Calu3 (cell line): ENCODE measurements around the gene ARHGAP40. TPM values are rescaled to one million over a fixed set of nuclear protein-coding genes. Genes with fewer than 3 reads are reported as not detected.

ENCODE experiments used
- BruUV-seq: library from RNA; stranded (reverse); fragments of 400-500 nt; replicated peaks from 2 replicates; lab custom pipeline; 2021; lab: Mats Ljungman, UMichigan
- CTCF ChIA-PET: fragments of 300-600 bp; sonication (Branson Sonifier 250); formaldehyde crosslinking; loops from one replicate; lab custom pipeline; 2022; ENCODE audit warnings: antibody characterized with exemption; lab: Charles Lee
- DNase-seq: peaks from one replicate; pipeline ENCODE4 v3.0.0; 2022
- H3K27ac Mint-ChIP-seq: one replicate; pipeline ENCODE4 v1.8.0; 2022; ENCODE audit warnings: mixed read lengths; ENCODE audit not compliant: unreplicated experiment
- H3K27me3 Mint-ChIP-seq: one replicate; pipeline ENCODE4 v1.8.0; 2022; ENCODE audit warnings: mixed read lengths; ENCODE audit not compliant: unreplicated experiment
- H3K36me3 Mint-ChIP-seq: one replicate; pipeline ENCODE4 v1.8.0; 2022; ENCODE audit warnings: mild to moderate bottlenecking, moderate library complexity, mixed read lengths; ENCODE audit not compliant: insufficient read depth, unreplicated experiment
- H3K4me1 Mint-ChIP-seq: one replicate; pipeline ENCODE4 v1.8.0; 2022; ENCODE audit warnings: mild to moderate bottlenecking, low read depth, mixed read lengths; ENCODE audit not compliant: unreplicated experiment
- H3K4me3 Mint-ChIP-seq: one replicate; pipeline ENCODE4 v1.8.0; 2022; ENCODE audit warnings: mild to moderate bottlenecking, low read depth, moderate library complexity, mixed read lengths; ENCODE audit not compliant: unreplicated experiment
- H3K9me3 Mint-ChIP-seq: one replicate; pipeline ENCODE4 v1.8.0; 2022; ENCODE audit warnings: low read depth, mixed read lengths; ENCODE audit not compliant: unreplicated experiment
- intact Hi-C: fragments of 100-400 bp; cut with micrococcal nuclease; formaldehyde crosslinking; loops from one replicate; pipeline ENCODE4 v1.10.0; 2022; ENCODE audit not compliant: unreplicated experiment
- total RNA-seq: library from RNA; stranded (reverse); gene quantifications from 2 replicates; pipeline ENCODE4 v1.2.3, GENCODE V29; 2022
- TF ChIP-seq, protein P1 (sequence below): fragments of 200-600 bp; IDR thresholded peaks from one replicate; pipeline ENCODE4 v1.8.0; 2022; ENCODE audit warnings: antibody characterized with exemption; ENCODE audit not compliant: unreplicated experiment

ARHGAP40 gene
- total RNA-seq, 1 experiment from 2014 or later = 8.3 TPM

DNA sequence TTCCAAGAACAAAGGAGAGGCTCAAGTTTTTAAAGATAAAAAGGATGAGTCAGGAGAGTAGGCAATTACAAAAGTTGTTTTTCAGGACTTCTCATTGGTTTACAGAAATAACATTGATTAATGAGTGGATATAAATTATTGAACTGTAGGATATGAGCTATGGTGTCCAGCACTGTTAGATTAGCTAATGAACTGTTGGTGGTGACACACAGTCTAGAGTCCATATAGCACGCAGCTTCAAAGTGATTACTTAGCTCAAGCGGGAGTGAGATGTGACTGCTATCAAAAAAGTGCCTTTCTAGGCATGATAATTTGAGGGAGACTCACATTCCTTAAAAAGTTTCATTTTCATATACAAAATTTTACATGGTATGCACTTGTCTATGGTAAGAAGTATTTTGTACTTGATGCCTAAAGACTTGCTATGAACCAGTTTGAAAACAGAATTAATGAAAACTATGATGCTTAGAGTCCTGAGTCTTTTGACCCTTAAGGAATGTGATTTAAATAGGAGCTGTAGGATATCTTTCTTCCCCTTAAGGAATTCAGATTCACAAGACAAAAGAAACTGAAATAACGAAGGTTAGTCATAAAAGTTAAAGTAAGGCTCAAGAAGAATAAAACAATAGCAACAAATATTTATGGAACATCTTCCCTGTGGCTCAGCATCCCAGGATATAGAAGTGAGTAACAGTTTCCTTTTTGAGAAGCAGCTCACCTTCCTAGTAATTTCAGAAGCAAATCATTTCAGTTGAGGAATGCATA lies 42.8 kb upstream of the ARHGAP40 start:
- Mint-ChIP-seq H3K9me3 (no peaks in the 10 kb centered on the region), H3K27me3 (no peaks in the 10 kb centered on the region), H3K27ac (no peak overlapping the region), H3K36me3 (peaks cover 14% of the 10 kb centered on the region), H3K4me1 (no peaks in the 10 kb centered on the region), H3K4me3 (no peak overlapping the region)
- TF ChIP-seq, protein P1, sequence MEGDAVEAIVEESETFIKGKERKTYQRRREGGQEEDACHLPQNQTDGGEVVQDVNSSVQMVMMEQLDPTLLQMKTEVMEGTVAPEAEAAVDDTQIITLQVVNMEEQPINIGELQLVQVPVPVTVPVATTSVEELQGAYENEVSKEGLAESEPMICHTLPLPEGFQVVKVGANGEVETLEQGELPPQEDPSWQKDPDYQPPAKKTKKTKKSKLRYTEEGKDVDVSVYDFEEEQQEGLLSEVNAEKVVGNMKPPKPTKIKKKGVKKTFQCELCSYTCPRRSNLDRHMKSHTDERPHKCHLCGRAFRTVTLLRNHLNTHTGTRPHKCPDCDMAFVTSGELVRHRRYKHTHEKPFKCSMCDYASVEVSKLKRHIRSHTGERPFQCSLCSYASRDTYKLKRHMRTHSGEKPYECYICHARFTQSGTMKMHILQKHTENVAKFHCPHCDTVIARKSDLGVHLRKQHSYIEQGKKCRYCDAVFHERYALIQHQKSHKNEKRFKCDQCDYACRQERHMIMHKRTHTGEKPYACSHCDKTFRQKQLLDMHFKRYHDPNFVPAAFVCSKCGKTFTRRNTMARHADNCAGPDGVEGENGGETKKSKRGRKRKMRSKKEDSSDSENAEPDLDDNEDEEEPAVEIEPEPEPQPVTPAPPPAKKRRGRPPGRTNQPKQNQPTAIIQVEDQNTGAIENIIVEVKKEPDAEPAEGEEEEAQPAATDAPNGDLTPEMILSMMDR = no peak
- intact Hi-C loops = no loop called here
- no TSS peak for BruUV-seq
- CTCF ChIA-PET = no interaction called here
- DNase-seq = no peak

DNA sequence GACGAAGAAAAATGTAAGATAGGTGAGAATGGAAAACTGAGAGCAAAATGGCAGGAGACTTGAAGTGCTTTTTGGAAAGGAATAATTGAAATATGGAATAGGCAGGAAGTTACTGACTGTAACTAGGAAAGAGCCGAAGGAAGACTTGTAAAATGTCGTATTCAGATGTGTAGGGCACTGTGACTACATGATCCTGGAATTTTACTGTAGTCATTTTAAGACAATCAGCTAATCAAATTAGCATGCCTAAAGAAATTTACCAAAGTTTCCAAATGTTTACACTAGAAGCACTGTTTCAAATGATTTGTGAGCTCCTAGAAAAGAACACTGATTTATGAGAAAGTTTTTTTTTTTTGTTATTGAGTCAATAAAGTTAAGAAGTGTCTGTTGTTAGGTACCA lies 41.8 kb upstream of the ARHGAP40 start:
- Mint-ChIP-seq H3K9me3 (no peaks in the 10 kb centered on the region), H3K4me1 (no peaks in the 10 kb centered on the region), H3K27me3 (no peaks in the 10 kb centered on the region), H3K4me3 (no peak overlapping the region), H3K27ac (no peak overlapping the region), H3K36me3 (peaks cover 14% of the 10 kb centered on the region)
- DNase-seq = no peak
- BruUV-seq = no TSS peak
- TF ChIP-seq, protein P1 = no peak
- CTCF ChIA-PET = interaction anchor here (0.7 kb wide), 1 partner anchor 61 kb away, joined by 3 read pairs; no protein-coding TSS in a partner anchor
- intact Hi-C loops = no loop called here

GRCh38 chr20:38563802-38564431 lies 37.7 kb upstream of the ARHGAP40 start:
- H3K27ac Mint-ChIP-seq = no peak overlapping the region
- no peaks in the 10 kb centered on the region for H3K9me3 Mint-ChIP-seq
- H3K36me3 Mint-ChIP-seq = peaks cover 6% of the 10 kb centered on the region
- CTCF ChIA-PET = no interaction called here
- H3K4me3 Mint-ChIP-seq = no peak overlapping the region
- no peaks in the 10 kb centered on the region for H3K4me1 Mint-ChIP-seq
- no TSS peak for BruUV-seq
- H3K27me3 Mint-ChIP-seq = no peaks in the 10 kb centered on the region
- TF ChIP-seq, protein P1 = no peak
- intact Hi-C loops = no loop called here
- no peak for DNase-seq

DNA sequence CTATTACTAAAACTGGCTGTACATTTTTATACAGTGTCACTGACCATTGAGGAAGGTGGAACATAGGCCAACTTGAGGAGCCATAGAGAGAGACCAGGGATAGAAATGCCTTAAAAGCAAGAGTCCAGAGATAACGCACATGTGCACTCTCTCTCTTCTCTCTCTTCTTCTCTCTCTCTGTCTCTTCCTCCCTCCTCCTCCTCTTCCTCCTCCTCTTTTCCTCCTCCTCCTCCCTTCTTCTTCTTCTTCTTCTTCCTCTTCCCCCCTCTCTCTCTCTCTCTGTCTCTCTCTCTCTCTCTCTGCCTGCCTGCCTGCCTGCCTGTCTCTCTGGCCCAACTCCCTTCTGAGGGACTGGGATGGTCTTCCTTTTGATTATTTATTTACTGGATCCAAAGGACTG lies 36.9 kb upstream of the ARHGAP40 start:
- BruUV-seq = no TSS peak
- no peak for DNase-seq
- H3K36me3 Mint-ChIP-seq = no peaks in the 10 kb centered on the region
- no peaks in the 10 kb centered on the region for H3K4me1 Mint-ChIP-seq
- H3K4me3 Mint-ChIP-seq = no peak overlapping the region
- H3K27me3 Mint-ChIP-seq = no peaks in the 10 kb centered on the region
- CTCF ChIA-PET = interaction anchor here (0.7 kb wide), 1 partner anchor 84 kb away, joined by 3 read pairs; no protein-coding TSS in a partner anchor
- H3K9me3 Mint-ChIP-seq = no peaks in the 10 kb centered on the region
- intact Hi-C loops = no loop called here
- TF ChIP-seq, protein P1 = no peak
- H3K27ac Mint-ChIP-seq = no peak overlapping the region
